GM12872 (cell line): ENCODE data around the gene ADCY3.

Source experiments
- TF ChIP-seq, protein P1 (sequence below): IDR thresholded peaks from 3 replicates; pipeline ENCODE4 v1.5.1; 2011; ENCODE audit warnings: low read depth, mild to moderate bottlenecking, low read length, moderate library complexity; ENCODE audit not compliant: insufficient read depth

The ADCY3 gene

GRCh38 chr2:24816884-24817283 lies 103.2 kb downstream of the ADCY3 start:
- TF ChIP-seq, protein P1, sequence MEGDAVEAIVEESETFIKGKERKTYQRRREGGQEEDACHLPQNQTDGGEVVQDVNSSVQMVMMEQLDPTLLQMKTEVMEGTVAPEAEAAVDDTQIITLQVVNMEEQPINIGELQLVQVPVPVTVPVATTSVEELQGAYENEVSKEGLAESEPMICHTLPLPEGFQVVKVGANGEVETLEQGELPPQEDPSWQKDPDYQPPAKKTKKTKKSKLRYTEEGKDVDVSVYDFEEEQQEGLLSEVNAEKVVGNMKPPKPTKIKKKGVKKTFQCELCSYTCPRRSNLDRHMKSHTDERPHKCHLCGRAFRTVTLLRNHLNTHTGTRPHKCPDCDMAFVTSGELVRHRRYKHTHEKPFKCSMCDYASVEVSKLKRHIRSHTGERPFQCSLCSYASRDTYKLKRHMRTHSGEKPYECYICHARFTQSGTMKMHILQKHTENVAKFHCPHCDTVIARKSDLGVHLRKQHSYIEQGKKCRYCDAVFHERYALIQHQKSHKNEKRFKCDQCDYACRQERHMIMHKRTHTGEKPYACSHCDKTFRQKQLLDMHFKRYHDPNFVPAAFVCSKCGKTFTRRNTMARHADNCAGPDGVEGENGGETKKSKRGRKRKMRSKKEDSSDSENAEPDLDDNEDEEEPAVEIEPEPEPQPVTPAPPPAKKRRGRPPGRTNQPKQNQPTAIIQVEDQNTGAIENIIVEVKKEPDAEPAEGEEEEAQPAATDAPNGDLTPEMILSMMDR, result no peak

GRCh38 chr2:24816404-24816803 lies 103.6 kb downstream of the ADCY3 start:
- TF ChIP-seq, protein P1, result no peak

- TF ChIP-seq, protein P1, result no peak
Measured at GRCh38 chr2:24815171-24815570, 104.9 kb downstream of the ADCY3 start.

DNA sequence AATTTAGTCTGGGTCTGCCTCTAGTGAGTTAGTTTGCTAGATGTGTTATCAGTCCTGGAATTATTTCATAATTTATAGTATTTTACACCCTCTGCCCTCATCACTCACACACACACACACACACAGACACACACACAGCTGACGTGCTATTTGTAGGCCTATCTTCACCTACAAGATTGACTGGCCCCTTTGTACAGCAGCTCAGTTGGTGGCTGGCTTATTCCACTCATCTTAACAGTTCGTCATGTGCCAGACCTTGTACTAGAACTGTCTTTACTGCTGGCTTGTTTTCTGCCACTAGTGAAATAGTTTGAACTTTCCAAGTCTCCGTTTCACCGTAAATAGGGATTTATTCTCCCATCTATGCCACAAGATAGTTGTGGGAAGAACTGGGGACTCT lies 105.5 kb downstream of the ADCY3 start:
- TF ChIP-seq, protein P1, result no peak

DNA sequence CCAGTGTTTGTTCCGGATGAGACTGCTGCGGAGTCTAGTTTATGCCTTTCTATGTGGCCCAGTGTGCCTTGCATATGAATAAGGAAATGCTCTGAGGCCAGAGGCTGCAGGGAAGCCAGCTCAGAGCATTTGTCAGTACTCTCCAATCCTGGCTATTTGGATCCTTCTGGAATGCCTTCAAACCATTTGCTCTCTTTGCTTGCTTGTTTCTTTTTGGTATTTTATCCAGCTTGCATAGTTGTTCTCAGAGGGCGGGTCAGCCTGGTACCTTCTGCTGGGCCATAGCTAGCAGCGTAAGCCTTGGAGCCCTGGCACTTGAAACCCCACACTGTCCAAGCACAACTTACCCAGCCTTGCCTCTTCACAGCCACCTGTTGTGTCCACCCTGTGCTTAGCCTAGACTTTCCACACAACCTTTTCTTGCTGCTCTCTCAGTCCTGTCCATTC lies 106.3 kb downstream of the ADCY3 start:
- TF ChIP-seq, protein P1, result no peak

DNA sequence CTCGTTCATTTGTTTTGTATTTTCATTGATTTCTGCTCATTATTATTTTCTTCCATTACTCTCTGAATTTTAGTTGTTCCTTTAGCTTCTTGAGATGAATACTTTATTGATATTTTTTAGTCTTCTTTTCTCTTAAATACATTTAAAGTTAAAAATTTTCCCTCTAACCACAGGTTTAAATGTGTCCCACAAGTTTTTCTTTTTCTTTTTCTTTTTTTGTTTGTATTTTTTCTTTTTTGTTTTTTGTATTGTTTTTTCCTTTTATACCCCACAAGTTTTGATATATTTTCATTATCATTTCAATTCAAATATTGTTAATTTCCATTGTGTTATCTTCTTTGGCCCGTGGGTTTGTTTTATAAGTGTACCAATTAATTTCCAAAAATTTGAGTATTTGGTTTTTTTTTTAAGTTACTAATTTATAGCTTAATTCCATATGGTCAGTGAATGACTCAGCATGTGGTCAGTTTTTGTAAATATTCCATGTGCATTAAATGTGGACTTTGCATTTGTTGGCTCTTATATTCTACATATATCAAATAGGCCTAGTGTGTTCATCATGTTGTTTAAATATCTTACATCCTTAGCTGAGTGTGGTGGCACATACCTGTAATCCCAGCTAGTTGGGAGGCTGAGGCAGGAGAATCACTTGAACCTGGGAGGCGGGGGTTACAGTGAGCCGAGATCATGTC lies 110.6 kb downstream of the ADCY3 start:
- TF ChIP-seq, protein P1, result no peak

GRCh38 chr2:24806661-24807036 lies 113.4 kb downstream of the ADCY3 start:
- TF ChIP-seq, protein P1, result no peak
